Natural killer cell (primary cell): ENCODE measurements around the gene ADRM1. TPM values are rescaled to one million over a fixed set of nuclear protein-coding genes. Genes with fewer than 3 reads are reported as not detected.

ENCODE experiments used
- ATAC-seq, 3 donors: fragments of 150-1000 bp in 2 of 3; fragments of 200-7000 bp in 1 of 3; cut with Tn5 transposase; 1 replicate in 1 of 3; 2 replicates in 2 of 3; pipeline ENCODE4 v1.10.0; 2021; ENCODE audit warnings: mild to moderate bottlenecking in 2 of 3, moderate library complexity in 2 of 3
- DNase-seq, 2 donors: peaks; one replicate each; pipeline versions ENCODE4 v3.0.0 to v3.0.0-alpha.2; 2013 to 2021; ENCODE audit warnings: mixed read lengths in 1 of 2
- H3K27ac ChIP-seq: one replicate; pipeline ENCODE4 v1.5.1; 2013; ENCODE audit warnings: mild to moderate bottlenecking, low read length
- H3K27me3 ChIP-seq: one replicate; pipeline ENCODE4 v1.6.1; 2013; ENCODE audit warnings: low read length; ENCODE audit not compliant: control insufficient read depth, insufficient read depth
- H3K36me3 ChIP-seq: one replicate; pipeline ENCODE4 v1.6.1; 2013; ENCODE audit warnings: low read length; ENCODE audit not compliant: control insufficient read depth, insufficient read depth
- H3K4me1 ChIP-seq: one replicate; pipeline ENCODE4 v1.6.1; 2013; ENCODE audit warnings: low read length; ENCODE audit not compliant: control insufficient read depth, insufficient read depth
- H3K4me3 ChIP-seq: one replicate; pipeline ENCODE4 v1.5.1; 2013; ENCODE audit warnings: low read length
- H3K9me3 ChIP-seq: one replicate; pipeline ENCODE4 v1.6.1; 2013; ENCODE audit warnings: low read length; ENCODE audit not compliant: control insufficient read depth, insufficient read depth
- H3K27ac Mint-ChIP-seq, 2 donors: one replicate each; pipeline ENCODE4 v1.8.0; 2022; ENCODE audit warnings: mild to moderate bottlenecking in 2 of 2, mixed read lengths in 2 of 2, moderate library complexity in 1 of 2
- H3K27me3 Mint-ChIP-seq, 2 donors: one replicate each; pipeline ENCODE4 v1.8.0; 2022; ENCODE audit warnings: low read depth in 2 of 2, mixed read lengths in 2 of 2
- H3K36me3 Mint-ChIP-seq: one replicate; pipeline ENCODE4 v1.8.0; 2022; ENCODE audit warnings: mixed read lengths
- H3K4me1 Mint-ChIP-seq, 2 donors: one replicate each; pipeline ENCODE4 v1.8.0; 2022; ENCODE audit warnings: mixed read lengths in 2 of 2
- H3K4me3 Mint-ChIP-seq: one replicate; pipeline ENCODE4 v1.8.0; 2022; ENCODE audit warnings: mild to moderate bottlenecking, moderate library complexity, mixed read lengths
- H3K9me3 Mint-ChIP-seq, 2 donors: one replicate each; pipeline ENCODE4 v1.8.0; 2022; ENCODE audit warnings: mixed read lengths in 2 of 2
- WGBS: methylation state at CpG from one replicate; pipeline ENCODE4 v1.1.7; 2013; ENCODE audit warnings: missing lambda C conversion rate; ENCODE audit not compliant: insufficient coverage; 5-methylcytosine and 5-hydroxymethylcytosine counted together
- intact Hi-C: fragments of 100-400 bp; cut with micrococcal nuclease; formaldehyde crosslinking; loops from one replicate; pipeline ENCODE4 v1.14.2; 2022
- total RNA-seq, 4 donors: library from RNA; stranded (reverse); fragments of 120-200 nt in 1 of 4; gene quantifications; one replicate each; pipeline versions ENCODE4 v1.2.3 to v1.2.4, GENCODE V29; 2013 to 2022
- TF ChIP-seq, protein P1 (sequence below): fragments of 200-600 bp; IDR thresholded peaks from one replicate; pipeline ENCODE4 v1.8.0; 2022; ENCODE audit warnings: antibody characterized with exemption

ADRM1 gene
- total RNA-seq, 3 donors from 2014 or later (not counting 1 experiment from before 2014, with no cell fraction given): 81.4 to 88.4 (median 84.6) TPM

DNA sequence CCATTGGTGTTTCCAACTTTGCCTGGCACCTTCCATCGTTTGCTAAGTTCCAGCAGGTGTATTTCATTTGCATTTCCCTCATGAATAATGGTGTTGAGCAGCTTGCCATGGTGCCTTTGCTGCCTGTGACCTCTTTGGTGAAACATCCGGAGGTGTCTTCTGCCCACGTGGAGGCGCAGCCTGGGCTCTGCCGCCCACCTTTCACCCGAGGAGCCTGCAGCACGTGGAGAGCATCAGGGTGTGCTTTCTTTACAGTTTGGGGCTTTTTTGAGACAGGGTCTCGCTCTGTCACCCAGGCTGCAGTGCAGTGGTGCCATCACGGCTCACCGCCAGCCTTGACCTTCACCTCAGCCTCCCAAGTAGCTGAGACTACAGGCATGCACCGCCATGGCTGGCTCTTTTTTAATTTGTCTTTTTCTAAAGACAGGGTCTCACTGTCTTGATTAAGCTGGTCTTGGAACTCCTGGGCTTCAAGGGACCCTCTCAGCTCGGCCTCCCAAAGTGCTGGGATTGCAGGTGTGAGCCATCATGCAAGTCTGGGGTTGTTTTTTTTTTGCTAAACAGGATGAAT is 3.0 kb upstream of the ADRM1 start:
- DNase-seq: no peak
- TF ChIP-seq, protein P1, sequence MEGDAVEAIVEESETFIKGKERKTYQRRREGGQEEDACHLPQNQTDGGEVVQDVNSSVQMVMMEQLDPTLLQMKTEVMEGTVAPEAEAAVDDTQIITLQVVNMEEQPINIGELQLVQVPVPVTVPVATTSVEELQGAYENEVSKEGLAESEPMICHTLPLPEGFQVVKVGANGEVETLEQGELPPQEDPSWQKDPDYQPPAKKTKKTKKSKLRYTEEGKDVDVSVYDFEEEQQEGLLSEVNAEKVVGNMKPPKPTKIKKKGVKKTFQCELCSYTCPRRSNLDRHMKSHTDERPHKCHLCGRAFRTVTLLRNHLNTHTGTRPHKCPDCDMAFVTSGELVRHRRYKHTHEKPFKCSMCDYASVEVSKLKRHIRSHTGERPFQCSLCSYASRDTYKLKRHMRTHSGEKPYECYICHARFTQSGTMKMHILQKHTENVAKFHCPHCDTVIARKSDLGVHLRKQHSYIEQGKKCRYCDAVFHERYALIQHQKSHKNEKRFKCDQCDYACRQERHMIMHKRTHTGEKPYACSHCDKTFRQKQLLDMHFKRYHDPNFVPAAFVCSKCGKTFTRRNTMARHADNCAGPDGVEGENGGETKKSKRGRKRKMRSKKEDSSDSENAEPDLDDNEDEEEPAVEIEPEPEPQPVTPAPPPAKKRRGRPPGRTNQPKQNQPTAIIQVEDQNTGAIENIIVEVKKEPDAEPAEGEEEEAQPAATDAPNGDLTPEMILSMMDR: no peak
- H3K9me3 ChIP-seq: no peaks in the 10 kb centered on the region
- no peak overlapping the region for H3K27ac ChIP-seq
- H3K27me3 ChIP-seq: no peaks in the 10 kb centered on the region
- H3K9me3 Mint-ChIP-seq: no peaks in the 10 kb centered on the region
- H3K4me1 Mint-ChIP-seq: peaks cover 21 to 33% of the 10 kb centered on the region in 2 donors
- intact Hi-C loops: loop anchor here (5.0 kb wide), 2 partner anchors 62 to 493 kb away; partner anchors contain the start of gene OSBPL2
- ATAC-seq: no peak
- H3K27me3 Mint-ChIP-seq: no peaks in the 10 kb centered on the region
- H3K27ac Mint-ChIP-seq: no peak overlapping the region
- H3K4me3 Mint-ChIP-seq: no peak overlapping the region
- H3K4me3 ChIP-seq: no peak overlapping the region
- no peaks in the 10 kb centered on the region for H3K36me3 Mint-ChIP-seq
- peaks cover 24% of the 10 kb centered on the region for H3K4me1 ChIP-seq
- peaks cover 18% of the 10 kb centered on the region for H3K36me3 ChIP-seq
- 84% methylated on average over 12 of the region's 12 CpGs for WGBS

DNA sequence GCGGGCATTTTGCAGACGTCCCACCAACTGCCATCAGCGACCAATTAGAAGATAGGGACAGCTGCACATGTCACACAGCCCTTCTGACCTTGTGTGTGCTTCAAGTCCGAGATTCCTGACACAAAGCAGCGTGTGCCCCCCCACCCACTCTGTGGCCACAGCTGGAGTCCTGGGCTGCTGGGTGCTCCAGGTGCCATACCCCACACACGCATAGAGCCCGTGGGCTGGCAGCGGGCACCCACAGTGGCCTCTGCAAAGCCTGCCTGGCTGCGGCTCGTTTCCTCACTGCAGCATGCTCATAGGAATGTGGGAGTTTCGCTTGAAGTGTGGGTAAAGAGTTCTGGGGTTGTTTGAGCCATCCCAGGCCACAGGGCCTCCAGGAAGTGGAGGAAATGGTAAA is 2.5 kb upstream of the ADRM1 start:
- Mint-ChIP-seq H3K27ac (no peak overlapping the region), H3K9me3 (no peaks in the 10 kb centered on the region), H3K27me3 (no peaks in the 10 kb centered on the region), H3K4me3 (no peak overlapping the region), H3K36me3 (no peaks in the 10 kb centered on the region), H3K4me1 (peaks cover 24 to 39% of the 10 kb centered on the region in 2 donors)
- H3K4me3 ChIP-seq: no peak overlapping the region
- peaks cover 17% of the 10 kb centered on the region for H3K36me3 ChIP-seq
- intact Hi-C loops: loop anchor here (5.0 kb wide), 2 partner anchors 63 to 492 kb away; partner anchors contain the start of gene OSBPL2
- no peaks in the 10 kb centered on the region for H3K9me3 ChIP-seq
- WGBS: 92% methylated on average over 11 of the region's 11 CpGs
- H3K4me1 ChIP-seq: peaks cover 29% of the 10 kb centered on the region
- no peak for DNase-seq
- no peak for ATAC-seq
- TF ChIP-seq, protein P1: no peak
- H3K27ac ChIP-seq: no peak overlapping the region
- H3K27me3 ChIP-seq: no peaks in the 10 kb centered on the region

DNA sequence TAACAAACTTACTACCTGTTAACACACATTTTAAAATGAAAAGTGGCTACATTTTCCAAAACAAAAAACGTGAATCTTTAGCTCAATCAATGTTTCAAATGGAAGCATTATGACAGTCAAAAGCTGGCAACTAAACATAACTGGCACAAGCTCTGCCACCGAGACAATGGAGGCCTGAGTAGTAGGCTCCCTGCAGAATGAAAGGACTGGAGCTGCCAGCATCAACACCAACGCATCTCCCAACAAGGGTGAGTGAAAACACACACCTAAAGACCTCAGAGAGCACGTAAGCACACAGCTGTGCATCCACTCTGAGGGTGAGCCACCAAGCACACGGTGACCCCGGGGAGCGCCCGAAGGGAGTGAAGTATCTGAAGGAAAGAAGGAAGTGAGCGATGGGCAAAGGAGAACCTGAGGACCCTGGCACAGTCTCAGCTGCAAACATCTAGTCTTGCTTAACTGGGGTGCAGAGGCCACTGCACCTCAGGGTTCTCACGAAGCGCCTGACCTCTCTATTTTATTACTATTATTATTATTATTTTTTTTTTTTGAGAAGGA is 1.6 kb upstream of the ADRM1 start:
- DNase-seq (no peak), ATAC-seq (no peak)
- peak overlapping the region; percentile 98 to 99 for H3K27ac Mint-ChIP-seq
- H3K9me3 Mint-ChIP-seq: no peaks in the 10 kb centered on the region
- Histone ChIP-seq H3K4me3 (no peak overlapping the region), H3K9me3 (no peaks in the 10 kb centered on the region), H3K4me1 (peaks cover 34% of the 10 kb centered on the region), H3K27ac (no peak overlapping the region), H3K36me3 (peaks cover 16% of the 10 kb centered on the region), H3K27me3 (no peaks in the 10 kb centered on the region)
- no peaks in the 10 kb centered on the region for H3K36me3 Mint-ChIP-seq
- TF ChIP-seq, protein P1: no peak
- intact Hi-C loops: loop anchor here (5.0 kb wide), 2 partner anchors 64 to 491 kb away; partner anchors contain the start of gene OSBPL2
- H3K4me1 Mint-ChIP-seq: peaks cover 28 to 43% of the 10 kb centered on the region in 2 donors
- WGBS: 88% methylated on average over 9 of the region's 11 CpGs
- peak overlapping the region; percentile 70 for H3K4me3 Mint-ChIP-seq
- no peaks in the 10 kb centered on the region for H3K27me3 Mint-ChIP-seq
